IMR-90 (cell line): Measurements from ENCODE around the gene KRTAP13-3. TPM values are rescaled to one million over a fixed set of nuclear protein-coding genes. Genes with fewer than 3 reads are reported as not detected.

Source experiments
- ATAC-seq: fragments of 200-7000 bp; cut with Tn5 transposase; 2 replicates; pipeline ENCODE4 v1.9.1; 2020; ENCODE audit warnings: low read depth, mild to moderate bottlenecking, moderate library complexity
- BruUV-seq: library from RNA; stranded (reverse); fragments of 400-500 nt; replicated peaks from 2 replicates; lab custom pipeline; 2021; lab: Mats Ljungman, UMichigan
- CTCF ChIA-PET: fragments of 300-600 bp; formaldehyde crosslinking; extraction: SDS; loops from one replicate; lab custom pipeline; 2021; ENCODE audit warnings: antibody characterized with exemption; lab: Yijun Ruan, JAX
- POLR2A ChIA-PET: fragments of 300-600 bp; sonication (Branson Sonifier 250); formaldehyde crosslinking; loops from one replicate; lab custom pipeline; 2022; ENCODE audit warnings: antibody characterized with exemption; ENCODE audit not compliant: unreplicated experiment; lab: Charles Lee
- DNase-seq: peaks from one replicate; pipeline ENCODE4 v3.0.0; 2013
- H2AFZ ChIP-seq: replicated peaks from 2 replicates; pipeline ENCODE3; 2013; ENCODE audit warnings: low read length, mild to moderate bottlenecking; ENCODE audit not compliant: poor library complexity
- H2AK5ac ChIP-seq: 2 replicates; pipeline ENCODE4 v1.6.1; 2013; ENCODE audit warnings: low read depth, low read length, inconsistent platforms
- H2AK9ac ChIP-seq: replicated peaks from 2 replicates; pipeline ENCODE3; 2013; ENCODE audit warnings: mild to moderate bottlenecking, low read depth, low read length, moderate library complexity; ENCODE audit not compliant: poor library complexity
- H2BK120ac ChIP-seq: 2 replicates; pipeline ENCODE4 v1.6.1; 2013; ENCODE audit warnings: low read depth, low read length, inconsistent platforms
- H2BK15ac ChIP-seq: 3 replicates; pipeline ENCODE4 v1.6.1; 2013; ENCODE audit warnings: low read depth, low read length, inconsistent platforms
- H2BK20ac ChIP-seq: 2 replicates; pipeline ENCODE4 v1.6.1; 2013; ENCODE audit warnings: low read depth, mild to moderate bottlenecking, inconsistent platforms, low read length, moderate library complexity
- H2BK5ac ChIP-seq: 2 replicates; pipeline ENCODE4 v1.6.1; 2013; ENCODE audit warnings: mild to moderate bottlenecking, low read depth, low read length, inconsistent platforms; ENCODE audit not compliant: poor library complexity, severe bottlenecking
- H3K14ac ChIP-seq: replicated peaks from 2 replicates; pipeline ENCODE4 v1.6.1; 2013; ENCODE audit warnings: low read depth, low read length, inconsistent platforms
- H3K18ac ChIP-seq: 2 replicates; pipeline ENCODE4 v1.6.1; 2013; ENCODE audit warnings: low read depth, low read length, control low read depth
- H3K23ac ChIP-seq: 2 replicates; pipeline ENCODE4 v1.6.1; 2013; ENCODE audit warnings: low read depth, low read length, inconsistent platforms
- H3K27ac ChIP-seq: 2 replicates; pipeline ENCODE4 v1.5.1; 2013; ENCODE audit warnings: mild to moderate bottlenecking, control low read depth, low read length; ENCODE audit not compliant: insufficient read depth
- H3K27me3 ChIP-seq: 2 replicates; pipeline ENCODE4 v1.6.1; 2013; ENCODE audit warnings: low read length; ENCODE audit not compliant: control insufficient read depth, insufficient read depth
- H3K36me3 ChIP-seq: 2 replicates; pipeline ENCODE4 v1.6.1; 2013; ENCODE audit warnings: low read length, mixed read lengths; ENCODE audit not compliant: control insufficient read depth, insufficient read depth
- H3K4ac ChIP-seq: 2 replicates; pipeline ENCODE4 v1.6.1; 2013; ENCODE audit warnings: low read depth, low read length, inconsistent platforms
- H3K4me1 ChIP-seq: 2 replicates; pipeline ENCODE4 v1.6.1; 2013; ENCODE audit warnings: low read length, mixed read lengths; ENCODE audit not compliant: control insufficient read depth, insufficient read depth
- H3K4me2 ChIP-seq: 2 replicates; pipeline ENCODE4 v1.6.1; 2013; ENCODE audit warnings: low read depth, mild to moderate bottlenecking, control low read depth, low read length, moderate library complexity
- H3K4me3 ChIP-seq: 2 replicates; pipeline ENCODE4 v1.5.1; 2013; ENCODE audit warnings: low read depth, mild to moderate bottlenecking, control low read depth, low read length, moderate library complexity; ENCODE audit not compliant: insufficient read depth
- H3K56ac ChIP-seq: 2 replicates; pipeline ENCODE4 v1.6.1; 2013; ENCODE audit warnings: low read length, inconsistent platforms; ENCODE audit not compliant: insufficient read depth; ENCODE audit errors: extremely low read depth
- H3K79me1 ChIP-seq, 2 experiments: 2 replicates each; pipeline ENCODE4 v1.6.1; 2013; ENCODE audit warnings: low read length in 2 of 2, inconsistent platforms in 1 of 2, low read depth in 1 of 2
- H3K9ac ChIP-seq: 2 replicates; pipeline ENCODE4 v1.6.1; 2013; ENCODE audit warnings: low read depth, low read length, control low read depth
- H3K9me1 ChIP-seq: 2 replicates; pipeline ENCODE4 v1.6.1; 2013; ENCODE audit warnings: low read length, inconsistent platforms; ENCODE audit not compliant: insufficient read depth
- H3K9me3 ChIP-seq: 2 replicates; pipeline ENCODE4 v1.6.1; 2013; ENCODE audit warnings: low read length; ENCODE audit not compliant: control insufficient read depth, insufficient read depth
- H4K20me1 ChIP-seq: 2 replicates; pipeline ENCODE4 v1.6.1; 2013; ENCODE audit warnings: low read length, inconsistent platforms; ENCODE audit not compliant: insufficient read depth
- H4K5ac ChIP-seq: 2 replicates; pipeline ENCODE4 v1.6.1; 2013; ENCODE audit warnings: mild to moderate bottlenecking, low read depth, low read length, control low read depth
- H4K8ac ChIP-seq, 2 experiments: 2 replicates each; pipeline ENCODE4 v1.6.1; 2013; ENCODE audit warnings: low read depth in 2 of 2, low read length in 2 of 2, control low read depth in 1 of 2, inconsistent platforms in 1 of 2
- H4K91ac ChIP-seq: 2 replicates; pipeline ENCODE4 v1.6.1; 2013; ENCODE audit warnings: low read depth, low read length, inconsistent platforms; ENCODE audit not compliant: insufficient read depth
- BHLHE40 ChIP-seq: fragments of 150-350 bp; IDR thresholded peaks from 2 replicates; pipeline ENCODE4 v1.6.1; 2016; ENCODE audit warnings: mild to moderate bottlenecking, low read depth, low read length
- CEBPB ChIP-seq: IDR thresholded peaks from 2 replicates; pipeline ENCODE4 v1.6.1; 2012; ENCODE audit warnings: low read depth, low read length, improper control_type of control experiment
- CHD1 ChIP-seq: IDR thresholded peaks from 2 replicates; pipeline ENCODE4 v1.6.1; 2012; ENCODE audit warnings: low read depth, low read length, improper control_type of control experiment
- FOS ChIP-seq: fragments of 150-350 bp; IDR thresholded peaks from 2 replicates; pipeline ENCODE4 v1.6.1; 2016; ENCODE audit warnings: low read depth, low read length
- MAFK ChIP-seq: IDR thresholded peaks from 2 replicates; pipeline ENCODE4 v1.6.1; 2012; ENCODE audit warnings: low read depth, low read length, improper control_type of control experiment
- MAZ ChIP-seq: IDR thresholded peaks from 2 replicates; pipeline ENCODE4 v1.6.1; 2012; ENCODE audit warnings: low read depth, mild to moderate bottlenecking, low read length, improper control_type of control experiment, moderate library complexity, borderline replicate concordance
- MXI1 ChIP-seq: IDR thresholded peaks from 2 replicates; pipeline ENCODE4 v1.6.1; 2012; ENCODE audit warnings: low read depth, mild to moderate bottlenecking, low read length, moderate library complexity, borderline replicate concordance
- NFE2L2 ChIP-seq: fragments of 150-350 bp; IDR thresholded peaks from 2 replicates; pipeline ENCODE4 v1.6.1; 2016; ENCODE audit warnings: low read depth, mild to moderate bottlenecking, low read length
- POLR2A ChIP-seq: IDR thresholded peaks from 2 replicates; pipeline ENCODE4 v1.6.1; 2012; ENCODE audit warnings: mild to moderate bottlenecking, low read depth, low read length
- RAD21 ChIP-seq: IDR thresholded peaks from 2 replicates; pipeline ENCODE4 v1.6.1; 2012; ENCODE audit warnings: low read length, improper control_type of control experiment
- RCOR1 ChIP-seq: IDR thresholded peaks from 2 replicates; pipeline ENCODE4 v1.6.1; 2012; ENCODE audit warnings: mild to moderate bottlenecking, low read length, improper control_type of control experiment; ENCODE audit not compliant: insufficient replicate concordance
- RFX5 ChIP-seq: IDR thresholded peaks from 2 replicates; pipeline ENCODE4 v1.8.0; 2012; ENCODE audit warnings: low read depth, mild to moderate bottlenecking, low read length, moderate library complexity
- SMC3 ChIP-seq: fragments of 150-350 bp; IDR thresholded peaks from 2 replicates; pipeline ENCODE4 v1.6.1; 2016; ENCODE audit warnings: low read depth, mild to moderate bottlenecking, antibody characterized with exemption, low read length, moderate library complexity
- WGBS, 2 experiments: methylation state at CpG; one replicate each; pipeline versions ENCODE4 v1.1.5 to v1.1.7; 2013; ENCODE audit warnings: missing lambda C conversion rate in 2 of 2; ENCODE audit not compliant: insufficient read length in 1 of 2; ENCODE audit errors: extremely low coverage in 2 of 2; 5-methylcytosine and 5-hydroxymethylcytosine counted together
- dilution Hi-C: fragments of 300-500 bp; cut with HindIII; formaldehyde crosslinking; loops from one replicate; pipeline ENCODE4 v1.14.3; 2018; ENCODE audit warnings: low sequenced_read_pairs; ENCODE audit not compliant: unreplicated experiment
- in situ Hi-C: fragments of 300-500 bp; cut with MboI; formaldehyde crosslinking; loops from 3 replicates; pipeline ENCODE4 v1.14.3; 2019; ENCODE audit warnings: low sequenced_read_pairs, inconsistent platforms, mixed read lengths
- intact Hi-C: fragments of 100-400 bp; cut with micrococcal nuclease; formaldehyde crosslinking; loops from 2 replicates; pipeline ENCODE4 v1.10.0; 2022
- polyA plus RNA-seq, 3 experiments: library from polyadenylated mRNA; depleted of rRNA; stranded (reverse); fragments of >200 nt; gene quantifications; 2 replicates each; pipeline ENCODE4 v1.2.3, GENCODE V29; 2012; ENCODE audit warnings: low replicate concordance in 1 of 3
- total RNA-seq: library from RNA; depleted of rRNA; stranded (reverse); fragments of >200 nt; gene quantifications from 2 replicates; pipeline ENCODE4 v1.2.3, GENCODE V29; 2012
- TF ChIP-seq, protein P1 (sequence below): conservative IDR thresholded peaks from 2 replicates; pipeline ENCODE4 v1.5.1; 2012; ENCODE audit warnings: mild to moderate bottlenecking, low read depth, low read length, improper control_type of control experiment
- TF ChIP-seq, protein P2 (sequence below): fragments of 150-350 bp; IDR thresholded peaks from 2 replicates; pipeline ENCODE4 v1.6.1; 2016; ENCODE audit warnings: low read depth, mild to moderate bottlenecking, low read length, moderate library complexity, borderline replicate concordance
- TF ChIP-seq, protein P3 (sequence below): fragments of 150-350 bp; IDR thresholded peaks from 2 replicates; pipeline ENCODE4 v1.6.1; 2017; ENCODE audit warnings: mild to moderate bottlenecking, antibody characterized with exemption, low read length, low read depth

KRTAP13-3 gene
- total and polyA plus RNA-seq, 2 of the 4 experiments (the other 2 are of a cell fraction), result not detected

DNA sequence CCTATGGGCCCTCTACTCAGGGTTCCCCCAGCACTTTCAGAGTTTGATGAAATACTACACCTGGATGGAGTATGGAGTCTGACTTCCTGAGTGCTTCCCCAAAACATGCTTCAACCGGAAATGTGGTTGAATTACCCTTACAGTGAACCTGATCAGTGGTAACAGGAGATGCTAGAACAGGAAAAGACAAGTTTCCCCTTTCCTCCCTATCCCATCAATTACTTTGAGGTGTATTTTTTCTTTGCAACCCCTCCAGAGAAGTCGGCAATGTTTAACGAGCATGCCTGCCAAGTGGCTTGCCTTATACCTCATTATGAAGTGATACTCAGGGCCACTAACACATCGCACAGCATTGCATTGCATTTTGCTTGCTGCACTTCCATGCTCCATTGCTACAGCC is 21.3 kb upstream of the KRTAP13-3 start:
- no TSS peak for BruUV-seq
- H3K36me3 ChIP-seq, result no peaks in the 10 kb centered on the region
- H3K23ac ChIP-seq, result no peak overlapping the region
- in situ Hi-C loops (no loop called here), dilution Hi-C loops (no loop called here), intact Hi-C loops (no loop called here)
- H2BK15ac ChIP-seq, result no peak overlapping the region
- WGBS, 2 experiments, result 40% methylated on average over 1 of the region's 4 CpGs; no CpG with 5 or more reads in 1 of the 2 experiments
- H2AK5ac ChIP-seq, result no peak overlapping the region
- no peak overlapping the region for H2AK9ac ChIP-seq
- no peak overlapping the region for H3K56ac ChIP-seq
- TF ChIP-seq, protein P1, sequence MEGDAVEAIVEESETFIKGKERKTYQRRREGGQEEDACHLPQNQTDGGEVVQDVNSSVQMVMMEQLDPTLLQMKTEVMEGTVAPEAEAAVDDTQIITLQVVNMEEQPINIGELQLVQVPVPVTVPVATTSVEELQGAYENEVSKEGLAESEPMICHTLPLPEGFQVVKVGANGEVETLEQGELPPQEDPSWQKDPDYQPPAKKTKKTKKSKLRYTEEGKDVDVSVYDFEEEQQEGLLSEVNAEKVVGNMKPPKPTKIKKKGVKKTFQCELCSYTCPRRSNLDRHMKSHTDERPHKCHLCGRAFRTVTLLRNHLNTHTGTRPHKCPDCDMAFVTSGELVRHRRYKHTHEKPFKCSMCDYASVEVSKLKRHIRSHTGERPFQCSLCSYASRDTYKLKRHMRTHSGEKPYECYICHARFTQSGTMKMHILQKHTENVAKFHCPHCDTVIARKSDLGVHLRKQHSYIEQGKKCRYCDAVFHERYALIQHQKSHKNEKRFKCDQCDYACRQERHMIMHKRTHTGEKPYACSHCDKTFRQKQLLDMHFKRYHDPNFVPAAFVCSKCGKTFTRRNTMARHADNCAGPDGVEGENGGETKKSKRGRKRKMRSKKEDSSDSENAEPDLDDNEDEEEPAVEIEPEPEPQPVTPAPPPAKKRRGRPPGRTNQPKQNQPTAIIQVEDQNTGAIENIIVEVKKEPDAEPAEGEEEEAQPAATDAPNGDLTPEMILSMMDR, result no peak
- no peak for TF ChIP-seq BHLHE40
- TF ChIP-seq CHD1, result no peak
- TF ChIP-seq RFX5, result no peak
- no peak for TF ChIP-seq RAD21
- no peak for TF ChIP-seq CEBPB
- TF ChIP-seq, protein P2, sequence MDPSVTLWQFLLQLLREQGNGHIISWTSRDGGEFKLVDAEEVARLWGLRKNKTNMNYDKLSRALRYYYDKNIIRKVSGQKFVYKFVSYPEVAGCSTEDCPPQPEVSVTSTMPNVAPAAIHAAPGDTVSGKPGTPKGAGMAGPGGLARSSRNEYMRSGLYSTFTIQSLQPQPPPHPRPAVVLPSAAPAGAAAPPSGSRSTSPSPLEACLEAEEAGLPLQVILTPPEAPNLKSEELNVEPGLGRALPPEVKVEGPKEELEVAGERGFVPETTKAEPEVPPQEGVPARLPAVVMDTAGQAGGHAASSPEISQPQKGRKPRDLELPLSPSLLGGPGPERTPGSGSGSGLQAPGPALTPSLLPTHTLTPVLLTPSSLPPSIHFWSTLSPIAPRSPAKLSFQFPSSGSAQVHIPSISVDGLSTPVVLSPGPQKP, result no peak
- TF ChIP-seq NFE2L2, result no peak
- TF ChIP-seq, protein P3, sequence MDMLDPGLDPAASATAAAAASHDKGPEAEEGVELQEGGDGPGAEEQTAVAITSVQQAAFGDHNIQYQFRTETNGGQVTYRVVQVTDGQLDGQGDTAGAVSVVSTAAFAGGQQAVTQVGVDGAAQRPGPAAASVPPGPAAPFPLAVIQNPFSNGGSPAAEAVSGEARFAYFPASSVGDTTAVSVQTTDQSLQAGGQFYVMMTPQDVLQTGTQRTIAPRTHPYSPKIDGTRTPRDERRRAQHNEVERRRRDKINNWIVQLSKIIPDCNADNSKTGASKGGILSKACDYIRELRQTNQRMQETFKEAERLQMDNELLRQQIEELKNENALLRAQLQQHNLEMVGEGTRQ, result no peak
- TF ChIP-seq RCOR1, result no peak
- TF ChIP-seq POLR2A, result no peak
- no peak for TF ChIP-seq MAFK
- TF ChIP-seq MAZ, result no peak
- no peak for TF ChIP-seq MXI1
- no peak for TF ChIP-seq SMC3
- TF ChIP-seq FOS, result no peak
- H3K14ac ChIP-seq, result no peak overlapping the region
- H3K4me2 ChIP-seq, result no peak overlapping the region
- no peaks in the 10 kb centered on the region for H3K79me1 ChIP-seq
- H4K5ac ChIP-seq, result no peak overlapping the region
- H2AFZ ChIP-seq, result no peak overlapping the region
- ChIA-PET CTCF (no interaction called here), POLR2A (no interaction called here)
- H2BK20ac ChIP-seq, result no peak overlapping the region
- DNase-seq, result no peak
- H2BK120ac ChIP-seq, result no peak overlapping the region
- no peak overlapping the region for H3K4ac ChIP-seq
- no peak overlapping the region for H3K4me3 ChIP-seq
- no peak overlapping the region for H2BK5ac ChIP-seq
- no peak overlapping the region for H4K8ac ChIP-seq
- no peaks in the 10 kb centered on the region for H3K27me3 ChIP-seq
- no peaks in the 10 kb centered on the region for H4K20me1 ChIP-seq
- peaks cover 6% of the 10 kb centered on the region; the same call in 1 of the 2 replicates for H3K9me3 ChIP-seq
- H3K9me1 ChIP-seq, result no peaks in the 10 kb centered on the region
- H3K9ac ChIP-seq, result no peak overlapping the region
- no peak overlapping the region for H3K18ac ChIP-seq
- H3K4me1 ChIP-seq, result no peaks in the 10 kb centered on the region
- no peak overlapping the region for H3K27ac ChIP-seq
- H4K91ac ChIP-seq, result no peak overlapping the region
- ATAC-seq, result no peak
